Smooth muscle cell (in vitro differentiated cells): ENCODE measurements around the gene B4GALNT2. TPM values are rescaled to one million over a fixed set of nuclear protein-coding genes. Genes with fewer than 3 reads are reported as not detected.

Experiments used
- DNase-seq: peaks from one replicate; lab custom pipeline; 2025; ENCODE audit not compliant: unreplicated experiment; lab: John Stamatoyannopoulos, UW
- H2AFZ ChIP-seq: fragments of 200-600 bp; sonication (generic); 2 replicates; pipeline ENCODE4 v1.6.0; 2016; ENCODE audit warnings: antibody characterized with exemption, low read depth, mild to moderate bottlenecking
- H3F3A ChIP-seq: fragments of 200-600 bp; sonication (generic); 2 replicates; pipeline ENCODE4 v1.6.0; 2017; ENCODE audit warnings: antibody characterized with exemption, low read depth
- H3K27ac ChIP-seq: fragments of 200-600 bp; sonication (generic); 2 replicates; pipeline ENCODE4 v1.5.1; 2016; ENCODE audit warnings: low read depth, mild to moderate bottlenecking
- H3K27me3 ChIP-seq: fragments of 200-600 bp; sonication (generic); 2 replicates; pipeline ENCODE4 v1.6.1; 2016; ENCODE audit warnings: low read depth, mild to moderate bottlenecking
- H3K36me3 ChIP-seq: fragments of 200-600 bp; sonication (generic); 2 replicates; pipeline ENCODE4 v1.5.1; 2016; ENCODE audit warnings: low read depth
- H3K4me1 ChIP-seq: fragments of 200-600 bp; sonication (generic); 2 replicates; pipeline ENCODE4 v1.5.1; 2016; ENCODE audit warnings: low read depth
- H3K4me2 ChIP-seq: fragments of 200-600 bp; sonication (generic); 2 replicates; pipeline ENCODE4 v1.6.0; 2016; ENCODE audit warnings: mild to moderate bottlenecking
- H3K4me3 ChIP-seq: fragments of 200-600 bp; sonication (generic); 2 replicates; pipeline ENCODE4 v1.5.1; 2016; ENCODE audit warnings: mild to moderate bottlenecking
- H3K79me2 ChIP-seq: fragments of 200-600 bp; sonication (generic); 2 replicates; pipeline ENCODE4 v1.6.0; 2016; ENCODE audit warnings: low read depth, mild to moderate bottlenecking
- H3K9ac ChIP-seq: fragments of 200-600 bp; sonication (generic); 2 replicates; pipeline ENCODE4 v1.6.0; 2016; ENCODE audit warnings: low read depth
- H3K9me3 ChIP-seq: fragments of 200-600 bp; sonication (generic); replicated peaks from 2 replicates; pipeline ENCODE4 v1.5.1; 2016; ENCODE audit warnings: low read depth
- H4K20me1 ChIP-seq: fragments of 200-600 bp; sonication (generic); 2 replicates; pipeline ENCODE4 v1.6.0; 2016; ENCODE audit warnings: low read depth
- CTCF ChIP-seq: fragments of 200-600 bp; sonication (generic); IDR thresholded peaks from 2 replicates; pipeline ENCODE4 v1.5.1; 2017; ENCODE audit warnings: borderline replicate concordance, mild to moderate bottlenecking, antibody characterized with exemption; ENCODE audit not compliant: insufficient read depth, poor library complexity, severe bottlenecking
- WGBS: methylation state at CpG from one replicate; pipeline ENCODE4 v1.1.7; 2016; ENCODE audit warnings: low lambda C conversion rate; 5-methylcytosine and 5-hydroxymethylcytosine counted together
- polyA plus RNA-seq: library from polyadenylated mRNA; unstranded; fragments of >200 nt; fragmentation: Nextera tagmentation; extraction: Ambion mirVana; gene quantifications from 2 replicates; pipeline ENCODE4 v1.2.1, GENCODE V29; 2016
- total RNA-seq: library from RNA; depleted of rRNA; stranded (reverse); fragments of >200 nt; gene quantifications from 2 replicates; pipeline ENCODE4 v1.2.3, GENCODE V29; 2014

B4GALNT2 gene
- total and polyA plus RNA-seq, 2 experiments from 2014 or later, result 0.11 to 0.13 TPM

- H3K4me1 ChIP-seq, result no peaks in the 10 kb centered on the region
- H3K27me3 ChIP-seq, result no peaks in the 10 kb centered on the region
- WGBS, result 6% methylated on average over 3 of the region's 3 CpGs
- H3F3A ChIP-seq, result no peaks in the 10 kb centered on the region
- H3K27ac ChIP-seq, result peak overlapping the region; percentile 83
- no peak overlapping the region for H2AFZ ChIP-seq
- no peaks in the 10 kb centered on the region for H3K36me3 ChIP-seq
- H3K79me2 ChIP-seq, result no peaks in the 10 kb centered on the region
- no peaks in the 10 kb centered on the region for H3K9me3 ChIP-seq
- TF ChIP-seq CTCF, result no peak
- no peak overlapping the region for H3K4me3 ChIP-seq
- no peaks in the 10 kb centered on the region for H4K20me1 ChIP-seq
- H3K4me2 ChIP-seq, result peak overlapping the region; percentile 17
- peak overlapping the region; percentile 38 for H3K9ac ChIP-seq
- DNase-seq, result no peak
Observed at GRCh38 chr17:49146620-49147306, 14.2 kb downstream of the B4GALNT2 start.

- 96% methylated on average over 6 of the region's 6 CpGs for WGBS
- no peaks in the 10 kb centered on the region for H4K20me1 ChIP-seq
- no peaks in the 10 kb centered on the region for H3K4me1 ChIP-seq
- no peak overlapping the region for H3K27ac ChIP-seq
- H3F3A ChIP-seq, result no peaks in the 10 kb centered on the region
- no peak for DNase-seq
- H3K9me3 ChIP-seq, result no peaks in the 10 kb centered on the region
- no peak overlapping the region for H3K4me3 ChIP-seq
- no peak overlapping the region for H3K9ac ChIP-seq
- no peaks in the 10 kb centered on the region for H3K79me2 ChIP-seq
- no peaks in the 10 kb centered on the region for H3K27me3 ChIP-seq
- H3K4me2 ChIP-seq, result no peak overlapping the region
- H2AFZ ChIP-seq, result no peak overlapping the region
- TF ChIP-seq CTCF, result no peak
- H3K36me3 ChIP-seq, result no peaks in the 10 kb centered on the region
Observed at GRCh38 chr17:49148171-49148570, 15.6 kb downstream of the B4GALNT2 start.

- no peak overlapping the region for H2AFZ ChIP-seq
- no peaks in the 10 kb centered on the region for H3K4me1 ChIP-seq
- H3K4me2 ChIP-seq, result no peak overlapping the region
- H3K9ac ChIP-seq, result no peak overlapping the region
- no peaks in the 10 kb centered on the region for H3K36me3 ChIP-seq
- TF ChIP-seq CTCF, result no peak
- no peak overlapping the region for H3K27ac ChIP-seq
- no peaks in the 10 kb centered on the region for H3K9me3 ChIP-seq
- H3K4me3 ChIP-seq, result no peak overlapping the region
- H3F3A ChIP-seq, result no peaks in the 10 kb centered on the region
- H4K20me1 ChIP-seq, result no peaks in the 10 kb centered on the region
- no peaks in the 10 kb centered on the region for H3K79me2 ChIP-seq
- no peak for DNase-seq
- 89% methylated on average over 4 of the region's 4 CpGs for WGBS
- no peaks in the 10 kb centered on the region for H3K27me3 ChIP-seq
Observed at GRCh38 chr17:49151996-49152395, 19.4 kb downstream of the B4GALNT2 start.

- no peak overlapping the region for H3K4me3 ChIP-seq
- H3K27me3 ChIP-seq, result no peaks in the 10 kb centered on the region
- no peaks in the 10 kb centered on the region for H3K4me1 ChIP-seq
- H3K9ac ChIP-seq, result no peak overlapping the region
- H4K20me1 ChIP-seq, result no peaks in the 10 kb centered on the region
- H3K36me3 ChIP-seq, result no peaks in the 10 kb centered on the region
- no peak overlapping the region for H3K4me2 ChIP-seq
- 94% methylated on average over 11 of the region's 11 CpGs for WGBS
- H2AFZ ChIP-seq, result no peak overlapping the region
- H3K9me3 ChIP-seq, result no peaks in the 10 kb centered on the region
- no peaks in the 10 kb centered on the region for H3K79me2 ChIP-seq
- H3K27ac ChIP-seq, result no peak overlapping the region
- DNase-seq, result no peak
- H3F3A ChIP-seq, result no peaks in the 10 kb centered on the region
- TF ChIP-seq CTCF, result no peak
Observed at GRCh38 chr17:49156256-49156655, 23.7 kb downstream of the B4GALNT2 start.
